ENCODE data around the gene NVL. TPM values are rescaled to one million over a fixed set of nuclear protein-coding genes. Genes with fewer than 3 reads are reported as not detected.

Gene NVL
- total RNA-seq, 1 donor from 2014 or later: 101 TPM

Small RNA genes lying within 50 kb of the gene (microRNA-seq; reads per million reads assigned to microRNA genes)
- 0.73 reads per million for gene MIR320B2

Small RNA genes lying within 50 kb of the gene (small RNA-seq; reads per million reads assigned to genes)
- gene MIR320B2 (not detected), gene RF00139 (not detected), gene RNU6-1008P (not detected)

Other genes with a start within 250 kb of the NVL start
- gene FBXO28, start 216.1 kb downstream of the NVL start, total RNA-seq (ENCODE audit: low replicate concordance): 35.4 and 52.1 TPM in 2 replicates
- 47.4 and 91.2 TPM in 2 replicates for gene DEGS1, start 146.9 kb downstream of the NVL start, total RNA-seq (ENCODE audit: low replicate concordance)
- 56.5 and 91.8 TPM in 2 replicates for gene CNIH4, start 26.7 kb upstream of the NVL start, total RNA-seq (ENCODE audit: low replicate concordance)
- 52.1 and 62.4 TPM in 2 replicates for gene WDR26, start 104.6 kb upstream of the NVL start, total RNA-seq (ENCODE audit: low replicate concordance)

All from neural progenitor cell (in vitro differentiated cells).